HEK293 (cell line): ENCODE measurements around the gene KAT2B.

ENCODE experiments used
- CTCF ChIP-seq: fragments of 450-650 bp; formaldehyde crosslinking; IDR thresholded peaks from 2 replicates; pipeline ENCODE4 v1.5.1; 2016; ENCODE audit warnings: missing biosample characterization, missing genetic modification characterization
- KLF16 ChIP-seq: fragments of 450-650 bp; formaldehyde crosslinking; IDR thresholded peaks from 2 replicates; pipeline ENCODE4 v1.5.1; 2017; ENCODE audit warnings: missing biosample characterization, missing genetic modification characterization
- ZBTB1 ChIP-seq: fragments of 450-650 bp; formaldehyde crosslinking; IDR thresholded peaks from 2 replicates; pipeline ENCODE4 v1.5.1; 2016; ENCODE audit warnings: missing biosample characterization, missing genetic modification characterization
- ZNF26 ChIP-seq: fragments of 450-650 bp; formaldehyde crosslinking; IDR thresholded peaks from 2 replicates; pipeline ENCODE4 v1.5.1; 2016; ENCODE audit warnings: missing biosample characterization, missing genetic modification characterization
- ZNF335 ChIP-seq: fragments of 450-650 bp; formaldehyde crosslinking; conservative IDR thresholded peaks from 2 replicates; pipeline ENCODE4 v1.5.1; 2016; ENCODE audit warnings: missing biosample characterization, missing genetic modification characterization
- ZSCAN30 ChIP-seq: fragments of 450-650 bp; IDR thresholded peaks from 2 replicates; pipeline ENCODE4 v1.5.1; 2018; ENCODE audit warnings: missing biosample characterization, mild to moderate bottlenecking, missing genetic modification characterization, moderate library complexity
- TF ChIP-seq, protein P1 (sequence below): fragments of 450-650 bp; formaldehyde crosslinking; IDR thresholded peaks from 2 replicates; pipeline ENCODE4 v1.5.1; 2016; ENCODE audit warnings: missing biosample characterization, missing genetic modification characterization

GRCh38 chr3:20110826-20111225 is 70.6 kb downstream of the KAT2B start:
- no peak for TF ChIP-seq CTCF (tag by site-specific recombination)
- TF ChIP-seq, protein P1, sequence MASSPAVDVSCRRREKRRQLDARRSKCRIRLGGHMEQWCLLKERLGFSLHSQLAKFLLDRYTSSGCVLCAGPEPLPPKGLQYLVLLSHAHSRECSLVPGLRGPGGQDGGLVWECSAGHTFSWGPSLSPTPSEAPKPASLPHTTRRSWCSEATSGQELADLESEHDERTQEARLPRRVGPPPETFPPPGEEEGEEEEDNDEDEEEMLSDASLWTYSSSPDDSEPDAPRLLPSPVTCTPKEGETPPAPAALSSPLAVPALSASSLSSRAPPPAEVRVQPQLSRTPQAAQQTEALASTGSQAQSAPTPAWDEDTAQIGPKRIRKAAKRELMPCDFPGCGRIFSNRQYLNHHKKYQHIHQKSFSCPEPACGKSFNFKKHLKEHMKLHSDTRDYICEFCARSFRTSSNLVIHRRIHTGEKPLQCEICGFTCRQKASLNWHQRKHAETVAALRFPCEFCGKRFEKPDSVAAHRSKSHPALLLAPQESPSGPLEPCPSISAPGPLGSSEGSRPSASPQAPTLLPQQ: no peak
- TF ChIP-seq ZBTB1 (tag by site-specific recombination): no peak
- TF ChIP-seq ZNF335 (tag by site-specific recombination): no peak
- TF ChIP-seq ZNF26 (tag by site-specific recombination): no peak
- no peak for TF ChIP-seq ZSCAN30 (tag by site-specific recombination)
- TF ChIP-seq KLF16 (tag by site-specific recombination): no peak
